RPMI7951 (cell line): ENCODE measurements around the gene MAP6. TPM values are rescaled to one million over a fixed set of nuclear protein-coding genes. Genes with fewer than 3 reads are reported as not detected.
"Not testable (repeated sequence)": the region's sequence is repeated elsewhere in the genome, so short reads cannot be mapped to it uniquely, and the experiment has no call there.

Experiments used
- DNase-seq: peaks from one replicate; pipeline ENCODE4 v3.0.0-alpha.2; 2012; ENCODE audit warnings: low read depth
- total RNA-seq: library from RNA; depleted of rRNA; stranded (reverse); fragments of >200 nt; shearing (Covaris generic); gene quantifications from 2 replicates; pipeline ENCODE4 v1.2.3, GENCODE V29; 2014; rRNA removed

Gene MAP6
- total RNA-seq, result not detected in 2 replicates

DNA sequence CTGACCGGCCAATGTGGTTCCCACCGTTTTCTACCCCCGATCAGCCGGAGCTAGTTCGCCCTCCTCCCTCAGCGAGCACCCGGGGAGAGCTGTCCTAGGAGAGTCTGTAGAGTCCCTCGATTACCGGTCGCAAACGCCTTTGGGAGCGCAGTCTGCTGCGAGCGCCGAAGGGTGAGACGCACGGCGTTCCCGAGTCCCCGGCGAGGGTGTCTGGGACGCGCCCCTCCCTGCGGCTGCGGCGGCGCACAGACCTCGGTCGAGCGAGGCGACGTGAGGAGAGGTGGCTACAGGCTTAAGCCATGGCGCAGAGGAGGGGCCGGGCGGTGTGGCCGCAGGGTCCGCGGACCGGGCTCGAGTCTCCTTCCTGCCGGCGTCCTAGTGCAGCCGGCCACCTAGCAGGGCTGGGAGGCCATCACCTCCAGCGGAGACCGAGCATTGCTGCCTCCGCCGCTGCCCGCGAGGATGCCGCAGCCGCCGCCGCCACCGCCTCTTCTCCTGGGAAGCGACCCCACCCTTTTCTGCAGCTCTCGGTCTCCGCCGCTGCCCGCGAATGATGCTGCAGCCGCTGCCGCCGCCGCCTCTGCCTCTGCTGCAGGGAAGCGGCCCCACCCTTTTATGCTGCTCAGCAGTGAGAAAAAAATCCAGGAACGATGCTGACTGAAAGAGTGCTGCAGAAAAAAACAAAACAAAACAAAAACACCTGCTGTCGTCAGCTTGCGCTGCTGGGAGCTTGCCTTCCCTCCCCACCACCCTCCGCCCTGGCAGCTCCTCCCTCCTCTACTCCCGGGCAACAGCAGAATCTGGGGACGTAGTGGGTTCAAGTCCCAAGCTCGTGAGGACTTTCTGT is at the start of gene MAP6:
MAP6 (minus strand) TSS at position 588 of the 847 bp plus-strand sequence. CDS start 669 bp downstream, outside the sequence.
- peak; percentile 17 for DNase-seq

DNA sequence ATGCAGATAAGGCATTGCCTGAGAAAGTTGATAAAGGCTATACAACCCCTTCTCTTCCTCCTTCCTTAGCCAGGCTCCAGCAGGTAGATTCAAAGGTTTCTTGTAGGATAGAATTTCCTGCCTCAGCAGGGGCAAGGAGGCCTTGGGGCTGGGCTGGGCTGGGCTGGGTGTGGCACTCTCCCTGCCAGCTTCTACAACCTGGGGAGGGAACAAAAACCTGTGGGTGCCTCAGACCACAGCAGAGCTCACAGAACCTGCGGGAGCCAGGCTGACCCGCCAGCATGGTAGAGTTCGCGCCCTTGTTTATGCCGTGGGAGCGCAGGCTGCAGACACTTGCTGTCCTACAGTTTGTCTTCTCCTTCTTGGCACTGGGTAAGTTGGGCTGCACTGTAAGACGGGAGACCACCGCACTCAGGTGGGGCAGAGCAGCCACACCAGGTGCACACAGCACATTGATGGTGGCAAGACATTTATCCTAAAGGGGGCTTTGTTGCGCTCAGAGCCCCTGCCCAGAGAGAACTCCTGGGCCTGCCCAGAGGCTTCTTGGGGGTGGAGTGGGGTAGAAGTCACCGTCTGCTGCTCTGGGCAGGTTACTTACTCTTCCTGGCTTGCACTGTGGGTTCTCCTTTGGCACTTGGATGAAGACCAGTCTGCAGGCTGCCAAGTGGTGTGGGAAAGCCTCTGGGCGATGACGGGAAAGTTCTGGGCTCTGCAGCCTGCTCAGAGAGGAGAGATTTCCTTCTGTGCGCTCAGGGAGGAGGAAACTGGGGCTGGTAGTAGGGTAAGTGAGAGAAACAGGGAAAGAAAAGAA is 49.0 kb upstream of the MAP6 start, which contains the start of gene MOGAT2:
MOGAT2 (plus strand) TSS at position 231 of the 811 bp plus-strand sequence; CDS start at position 282, 51 bp downstream.
- DNase-seq, result no peak

GRCh38 chr11:75716659-75717058 is 47.8 kb upstream of the MAP6 start:
- no peak for DNase-seq

DNA sequence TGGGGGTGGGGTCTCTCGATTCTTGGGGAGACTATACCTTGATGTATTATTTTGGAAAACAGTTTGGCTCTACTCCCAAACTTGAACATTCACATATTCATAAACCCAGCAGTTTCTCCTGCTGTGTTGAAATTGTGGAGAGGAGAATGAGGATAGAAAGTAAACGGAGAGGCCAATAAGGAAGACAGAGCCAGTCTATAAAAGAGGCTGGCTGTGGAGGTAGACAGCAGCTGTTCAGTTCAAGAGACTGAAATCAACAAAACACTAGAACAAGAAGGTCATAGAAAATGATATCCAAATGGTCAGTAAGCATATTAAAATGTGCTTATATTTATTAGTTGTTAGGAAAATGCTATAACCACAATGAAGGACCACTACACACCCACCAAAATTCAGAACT is 46.9 kb upstream of the MAP6 start:
- no peak for DNase-seq

- no peak for DNase-seq
Measured at GRCh38 chr11:75714211-75714610, 45.4 kb upstream of the MAP6 start.

- peak; percentile 60 for DNase-seq
Measured at GRCh38 chr11:75706260-75706729, 37.5 kb upstream of the MAP6 start.

DNA sequence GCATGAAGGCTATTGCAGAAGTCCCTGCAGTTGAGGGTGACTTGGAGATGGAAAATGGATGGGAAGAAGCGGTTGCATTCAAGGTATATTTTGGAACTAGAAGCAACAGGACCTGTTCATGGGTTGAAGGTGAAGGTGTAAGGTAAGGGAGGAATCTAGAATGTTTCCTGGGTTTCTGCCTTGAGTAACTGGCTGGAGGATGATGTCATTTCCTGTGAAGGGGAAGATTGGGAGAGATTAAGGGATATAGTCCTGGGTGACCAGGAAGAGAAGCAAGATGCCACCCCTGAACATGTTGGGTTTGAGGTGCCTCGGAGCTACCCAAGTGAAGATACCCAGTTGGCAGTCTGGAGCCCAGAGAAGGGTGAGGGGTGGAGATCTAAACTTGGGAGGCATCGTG is 36.7 kb upstream of the MAP6 start:
- no peak for DNase-seq

DNA sequence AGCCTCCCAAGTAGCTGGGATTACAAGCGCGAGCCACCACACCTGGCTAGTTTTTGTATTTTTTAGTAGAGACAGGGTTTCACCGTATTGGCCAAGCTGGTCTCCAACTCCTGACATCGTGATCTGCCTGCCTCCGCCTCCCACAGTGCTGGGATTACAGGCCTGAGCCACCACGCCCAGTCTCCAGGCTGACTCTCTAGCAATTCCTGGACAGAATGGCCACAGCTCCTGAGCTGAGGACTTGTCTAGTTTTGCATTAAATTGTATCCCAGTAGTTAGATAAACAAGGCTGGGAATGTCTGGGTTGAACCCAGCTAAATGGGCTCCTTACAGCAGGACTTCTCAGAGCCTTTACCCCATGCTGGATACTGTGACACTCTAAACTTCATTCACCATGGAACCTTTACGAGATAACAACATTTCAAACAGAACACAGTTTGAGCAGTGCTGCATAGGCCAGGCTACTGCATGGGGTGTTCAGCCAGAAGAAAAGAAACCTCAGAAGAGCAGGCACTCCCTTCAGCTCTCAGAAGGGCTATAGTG is 34.9 kb upstream of the MAP6 start:
- DNase-seq, result no peak

GRCh38 chr11:75700940-75701339 is 32.1 kb upstream of the MAP6 start:
- DNase-seq, result no peak

- DNase-seq, result peak; percentile 5
Measured at GRCh38 chr11:75697906-75698581, 29.2 kb upstream of the MAP6 start.

DNA sequence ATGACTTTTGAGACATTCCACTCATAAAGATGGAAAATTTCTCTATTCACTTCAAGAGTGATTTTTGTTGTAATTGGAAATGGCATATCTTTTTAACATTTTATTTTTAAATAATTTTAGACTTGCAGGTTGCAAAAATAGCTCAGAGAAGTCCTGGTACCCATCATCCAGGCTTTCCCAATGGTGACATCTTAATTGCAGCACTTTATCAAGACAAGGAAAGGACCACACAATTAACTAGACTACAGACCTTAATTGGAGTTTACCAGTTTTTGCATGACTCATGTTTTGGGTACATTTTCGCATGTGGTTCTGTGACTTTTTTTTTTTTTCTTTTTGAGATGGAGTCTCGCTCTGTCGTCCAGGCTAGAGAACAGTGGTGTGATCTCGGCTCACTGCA is 23.0 kb upstream of the MAP6 start:
- no peak for DNase-seq

DNA sequence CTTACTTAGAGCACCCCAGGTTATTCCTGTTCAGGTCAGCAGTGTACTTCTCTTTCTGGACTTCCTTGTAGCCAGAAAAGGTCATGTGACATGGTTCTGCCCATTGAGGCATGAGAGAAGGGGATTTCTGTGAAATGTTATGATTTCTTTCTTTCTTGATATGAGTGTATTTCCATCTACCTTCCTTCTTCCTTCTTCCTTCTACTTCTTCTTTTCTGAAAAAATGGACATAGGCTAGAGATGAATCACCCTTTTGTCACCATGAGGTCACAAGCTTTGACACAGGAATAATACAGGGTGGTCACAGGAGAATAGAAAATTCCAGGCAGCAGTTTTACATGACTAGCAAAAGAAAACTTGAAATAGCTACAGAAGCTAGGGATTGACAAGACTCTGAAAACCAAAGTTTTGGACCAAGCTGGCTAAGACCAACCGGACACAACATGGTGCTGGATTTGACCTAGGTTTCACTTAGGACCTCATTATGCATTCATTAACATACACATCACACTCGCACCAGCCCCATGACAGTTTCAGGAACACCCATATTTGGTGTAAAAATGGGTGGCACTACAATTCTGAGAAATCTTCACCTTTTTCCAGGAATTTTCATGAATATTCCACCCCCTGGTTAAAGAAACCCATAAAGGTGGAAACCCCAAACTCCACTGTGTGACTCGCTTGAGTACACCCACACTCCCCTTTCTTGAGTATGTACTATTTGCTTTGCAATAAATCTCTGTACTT is 21.2 kb upstream of the MAP6 start:
- DNase-seq, result no peak

GRCh38 chr11:75683856-75684255 is 15.0 kb upstream of the MAP6 start:
- DNase-seq, result not testable (repeated sequence)

- no peak for DNase-seq
Measured at GRCh38 chr11:75679566-75679965, 10.7 kb upstream of the MAP6 start.

DNA sequence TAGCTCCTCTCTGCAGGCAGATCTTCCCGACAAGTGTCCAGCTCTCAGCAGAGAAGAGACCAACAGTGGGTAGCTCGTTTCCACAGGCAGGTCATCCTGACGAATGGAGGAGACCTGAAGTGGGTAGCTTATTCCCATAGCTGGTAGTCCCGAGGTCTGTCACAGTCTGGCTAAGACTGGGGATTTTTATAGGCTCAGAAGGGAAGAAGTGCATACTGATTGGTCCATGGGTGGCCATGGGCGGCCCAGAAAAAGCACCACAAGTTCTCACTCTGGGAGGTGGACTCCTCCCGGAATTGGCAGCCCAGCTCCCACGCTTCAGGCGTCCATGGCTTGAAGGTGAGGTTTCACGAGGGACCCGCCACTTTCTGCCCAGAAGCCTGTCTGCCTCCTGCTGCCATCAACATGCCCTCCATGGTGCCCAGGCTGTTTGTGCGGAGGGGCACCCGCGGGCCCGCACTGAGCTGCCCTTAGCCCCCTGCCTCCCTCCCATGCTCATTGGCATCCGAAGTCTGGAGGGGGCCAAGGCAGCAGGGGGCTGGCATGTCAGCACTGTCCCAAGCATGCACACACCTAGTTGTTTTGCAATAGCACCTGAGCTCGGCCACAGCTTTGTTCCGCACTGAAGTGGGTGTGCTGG is 9.9 kb upstream of the MAP6 start:
- no peak for DNase-seq

DNA sequence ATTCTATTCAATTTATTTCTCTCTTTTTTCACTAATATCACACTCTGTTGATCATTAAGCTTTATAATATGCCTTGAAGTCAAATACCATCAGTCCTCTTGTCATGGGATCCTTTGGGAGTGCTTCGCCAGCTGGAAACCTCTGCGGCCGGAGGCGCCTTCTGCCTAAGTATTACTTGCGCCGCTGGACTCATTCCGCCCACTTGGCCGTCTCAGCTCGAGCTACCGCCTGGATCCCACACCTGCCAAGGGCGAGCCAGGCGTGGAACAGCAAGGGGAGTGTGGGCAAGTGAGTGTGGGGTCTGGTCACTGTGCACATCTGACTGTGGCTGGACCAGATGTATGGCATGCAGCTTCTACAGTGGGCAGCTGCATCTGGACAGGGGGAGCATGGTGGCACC is 9.1 kb upstream of the MAP6 start:
- no peak for DNase-seq

- DNase-seq, result no peak
Measured at GRCh38 chr11:75677275-75677674, 8.4 kb upstream of the MAP6 start.

GRCh38 chr11:75673977-75674582 is 5.2 kb upstream of the MAP6 start:
- peak; percentile 83 for DNase-seq

- peak; percentile 31 for DNase-seq
Measured at GRCh38 chr11:75667831-75668450, 897 bp downstream of the MAP6 start.
